C1 segment of cervical spinal cord (tissue), 14 donors: ENCODE measurements around the gene SEMA3A.

Source experiments
- DNase-seq, 14 donors: peaks; one replicate each; lab custom pipeline; 2025; lab: John Stamatoyannopoulos, UW

SEMA3A gene

DNA sequence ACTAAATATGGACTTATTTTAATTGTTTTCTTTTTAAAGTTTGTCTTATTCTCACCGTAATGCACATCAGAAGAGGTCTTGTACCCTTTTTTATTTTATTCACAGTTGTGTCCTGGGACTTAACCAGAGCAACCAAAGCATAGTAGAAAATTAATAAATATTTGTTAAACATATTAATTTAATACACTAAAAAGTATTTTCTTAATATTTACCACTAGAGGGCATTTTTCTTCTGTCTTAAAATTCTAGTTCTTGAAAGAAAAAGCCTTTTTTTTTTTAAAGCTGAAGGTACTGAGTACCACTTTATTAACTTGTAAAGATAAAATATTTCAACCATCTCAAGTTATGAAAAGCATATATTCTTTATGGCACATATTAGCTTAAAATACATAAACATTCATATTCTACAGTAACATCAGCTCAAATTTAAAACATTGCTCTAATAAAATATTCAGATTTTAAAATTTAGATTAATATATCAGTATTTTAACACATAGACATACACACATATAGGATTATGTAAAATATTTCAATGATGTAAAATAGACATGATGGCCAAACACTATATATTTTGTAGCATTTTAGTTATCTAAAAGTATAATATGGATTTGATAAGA is 260.4 kb downstream of the SEMA3A start:
- no peak for DNase-seq

DNA sequence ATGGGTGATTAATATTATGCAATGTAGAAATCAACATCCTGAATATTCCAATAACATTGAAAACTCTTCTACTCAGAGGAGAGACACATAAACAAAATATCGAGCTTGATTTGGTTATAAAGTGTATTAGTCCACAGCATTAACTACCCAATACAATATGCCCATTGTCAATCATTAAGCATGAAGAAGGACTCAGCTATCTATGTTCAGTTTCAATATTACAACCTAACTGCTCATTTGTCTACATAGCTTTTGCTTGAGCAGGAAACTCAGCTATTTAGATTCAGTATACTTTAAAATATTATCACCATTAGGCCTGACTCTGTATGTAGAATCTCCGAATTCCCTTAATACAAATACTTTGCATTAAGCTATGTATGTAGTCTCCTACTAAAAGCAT is 262.6 kb downstream of the SEMA3A start:
- DNase-seq, result no peak

DNA sequence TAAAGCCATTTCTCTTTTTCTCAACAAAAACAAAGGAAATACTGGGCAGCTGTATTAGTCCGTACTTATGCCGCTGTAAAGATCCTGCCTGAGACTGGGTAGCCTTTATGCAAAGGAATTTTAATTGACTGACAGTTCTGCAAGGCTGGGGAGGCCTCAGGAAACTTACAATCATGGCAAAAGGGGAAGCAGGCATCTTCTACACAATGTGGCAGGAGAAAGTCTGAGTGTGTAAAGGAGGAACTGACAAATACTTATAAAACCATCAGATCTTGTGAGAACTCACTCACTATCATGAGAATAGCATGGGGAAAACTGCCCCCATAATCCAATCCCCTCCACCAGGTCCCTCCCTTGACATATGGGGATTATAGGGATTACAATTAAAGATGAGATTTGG is 264.3 kb downstream of the SEMA3A start:
- DNase-seq, result no peak

DNA sequence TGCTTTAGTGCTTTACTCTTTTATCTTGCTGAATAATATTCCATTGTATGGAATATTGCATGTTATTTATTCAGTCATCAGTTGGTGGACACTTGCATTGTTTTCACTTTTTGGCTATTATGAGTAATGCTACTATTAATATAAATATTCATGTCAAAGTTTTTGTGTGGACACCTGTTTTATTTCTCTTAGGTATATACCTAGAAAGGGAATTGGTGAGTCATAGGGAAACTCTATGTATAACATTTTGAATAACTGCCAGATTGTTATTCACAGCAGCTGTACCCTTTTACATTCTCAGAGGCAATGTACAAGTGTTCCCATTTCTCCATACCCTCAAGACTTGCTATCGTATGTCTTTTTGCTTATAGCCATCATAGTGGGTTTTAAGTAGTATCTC is 268.7 kb downstream of the SEMA3A start:
- no peak for DNase-seq

DNA sequence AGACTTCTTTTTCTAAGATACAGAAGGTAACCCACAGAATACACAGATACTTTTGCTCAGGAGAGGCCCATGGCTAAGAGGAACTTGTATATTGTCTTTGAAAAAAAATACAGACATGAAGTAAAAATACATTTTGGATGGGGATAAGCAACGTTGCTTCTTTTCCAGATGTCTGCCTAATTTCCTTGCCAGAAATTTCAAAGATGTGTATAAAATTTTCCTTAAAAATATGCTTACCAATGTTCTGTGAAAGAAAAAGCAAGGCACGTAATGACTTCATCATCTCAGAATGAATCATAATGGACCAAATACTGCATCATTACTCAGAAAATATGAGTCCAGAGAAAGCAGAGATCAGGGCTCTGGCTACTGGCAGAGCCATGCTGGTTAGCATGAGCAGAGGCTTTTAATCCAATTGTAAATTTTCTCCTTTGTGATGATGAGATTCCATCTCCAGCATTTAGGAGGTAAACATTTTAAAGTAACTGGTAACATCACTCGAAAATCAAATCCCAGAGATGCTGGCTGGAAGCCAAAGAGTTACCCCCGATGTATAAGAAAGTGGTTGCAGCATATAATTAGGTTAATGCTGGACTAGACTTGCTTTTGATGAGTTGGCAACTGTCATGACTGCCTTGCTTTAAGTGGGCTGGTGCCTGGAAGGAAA is 272.5 kb downstream of the SEMA3A start:
- no peak for DNase-seq

DNA sequence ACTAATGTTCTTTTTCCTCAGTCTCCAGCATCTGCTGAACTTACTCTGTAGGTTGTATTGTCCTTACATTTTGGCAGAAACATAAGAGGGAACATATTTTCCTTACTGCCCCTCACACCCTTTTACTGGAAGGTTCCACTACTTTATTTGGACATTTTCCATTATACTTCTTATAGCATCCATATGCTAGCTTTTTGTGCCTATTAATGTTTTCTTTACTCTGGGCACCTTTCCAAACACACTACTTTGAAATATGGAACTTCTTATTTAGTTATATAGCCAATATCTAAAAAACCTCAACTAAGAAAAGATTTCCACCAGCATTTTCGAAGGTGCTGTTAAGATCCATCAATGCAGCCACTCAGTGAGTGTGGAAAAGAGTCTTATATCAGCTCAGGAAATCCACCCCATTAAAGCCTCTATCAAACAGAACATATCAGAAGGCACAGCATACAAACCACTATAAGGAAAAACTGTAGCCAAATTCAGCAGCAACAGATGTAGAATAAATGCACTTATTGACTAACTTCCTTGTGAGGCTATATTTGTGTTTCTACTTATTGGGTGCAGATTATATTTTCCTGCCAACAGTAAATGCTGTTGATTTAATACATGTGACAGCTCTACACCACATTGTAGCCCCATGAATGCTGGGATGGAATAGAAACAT is 273.2 kb downstream of the SEMA3A start:
- no peak for DNase-seq

DNA sequence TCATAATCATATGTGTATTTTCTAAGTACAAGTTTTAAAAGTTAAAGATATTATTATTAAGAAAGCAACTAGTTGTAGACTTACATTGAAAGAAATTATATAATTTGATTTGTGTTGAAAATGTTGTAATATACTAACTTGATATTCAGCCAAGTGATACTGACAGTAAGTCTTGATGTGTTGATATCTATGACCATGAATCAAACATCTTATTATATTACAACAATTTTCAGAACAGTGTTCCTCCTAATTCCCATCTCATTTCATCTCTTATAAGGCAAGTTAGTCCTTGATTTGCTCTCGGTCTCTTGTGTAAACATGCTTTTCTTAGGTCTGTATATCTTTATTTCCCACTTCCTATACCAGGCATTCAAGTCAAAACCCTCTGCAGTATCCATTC is 276.4 kb downstream of the SEMA3A start:
- no peak for DNase-seq

DNA sequence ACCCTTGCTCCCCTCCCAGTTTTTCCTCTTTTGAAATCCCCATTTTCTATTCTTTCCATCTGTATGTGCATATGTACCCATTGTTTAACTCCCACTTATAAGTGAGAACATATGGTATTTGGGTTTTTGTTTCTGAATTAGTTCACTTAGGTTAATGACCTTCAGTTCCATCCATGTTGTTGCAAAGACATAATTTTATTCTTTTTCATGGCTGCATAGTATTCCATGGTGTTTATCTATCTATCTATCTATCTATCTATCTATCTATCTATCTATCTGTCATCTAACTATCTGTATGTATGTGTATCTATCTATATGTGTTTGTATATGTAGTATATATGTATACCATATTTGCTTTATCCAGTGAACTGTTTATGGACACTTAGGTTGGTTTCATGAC is 281.4 kb downstream of the SEMA3A start:
- no peak for DNase-seq

DNA sequence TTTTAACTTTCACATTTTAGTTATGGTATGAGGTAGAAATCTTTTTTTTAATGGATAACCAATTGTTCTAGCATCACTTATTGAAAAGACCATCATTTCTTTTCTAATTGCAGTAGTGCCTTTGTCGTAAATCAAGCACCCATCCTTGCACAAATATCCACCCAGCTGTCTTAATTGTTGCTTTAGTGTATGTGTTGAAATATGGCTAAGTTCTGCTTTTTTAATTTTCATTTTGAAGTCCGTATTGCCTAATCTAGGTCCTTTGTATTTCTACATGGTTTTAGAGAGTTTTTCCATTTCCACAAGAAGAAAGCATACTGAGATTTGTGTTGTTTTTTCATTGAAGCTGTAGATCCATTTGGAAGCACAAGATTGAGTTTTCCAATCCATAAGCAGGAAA is 286.1 kb downstream of the SEMA3A start:
- no peak for DNase-seq
